Activated CD4-positive, alpha-beta T cell treated with anti-CD3 and anti-CD28 coated beads for 4 hours (primary cell): ENCODE measurements around the gene PIPOX.
"Not testable (repeated sequence)": the region's sequence is repeated elsewhere in the genome, so short reads cannot be mapped to it uniquely, and the experiment has no call there.

ENCODE experiments used
- DNase-seq, 2 donors: peaks; one replicate each; pipeline ENCODE4 v3.0.0-alpha.2; 2020

PIPOX gene

GRCh38 chr17:29078183-29079045 is 35.5 kb downstream of the PIPOX start:
- DNase-seq = no peak

DNA sequence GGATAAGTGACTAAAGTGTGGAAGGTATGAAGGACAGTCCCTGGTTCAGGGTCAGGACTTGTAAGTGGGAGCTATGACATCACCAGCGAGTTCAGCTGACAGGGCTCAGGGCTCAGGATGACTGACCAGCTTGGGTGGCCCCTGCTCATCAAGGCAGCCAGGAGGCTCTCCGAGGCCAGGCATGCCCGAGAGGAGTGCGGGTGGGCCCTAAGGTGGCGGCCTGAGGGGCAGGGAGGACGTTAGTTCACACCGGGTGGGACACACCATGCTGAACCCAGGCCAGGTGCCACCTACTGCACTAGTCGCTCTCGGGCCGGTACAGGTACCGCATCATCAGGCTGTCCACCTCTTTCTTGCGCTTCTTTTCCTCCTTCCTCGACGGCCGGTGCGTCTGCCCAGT is 36.5 kb downstream of the PIPOX start:
- DNase-seq = no peak

- no peak for DNase-seq
Observed at GRCh38 chr17:29079887-29080286, 36.9 kb downstream of the PIPOX start.

- DNase-seq = no peak
Observed at GRCh38 chr17:29080323-29080722, 37.4 kb downstream of the PIPOX start.

GRCh38 chr17:29080965-29081364 is 38.0 kb downstream of the PIPOX start:
- DNase-seq = no peak

DNA sequence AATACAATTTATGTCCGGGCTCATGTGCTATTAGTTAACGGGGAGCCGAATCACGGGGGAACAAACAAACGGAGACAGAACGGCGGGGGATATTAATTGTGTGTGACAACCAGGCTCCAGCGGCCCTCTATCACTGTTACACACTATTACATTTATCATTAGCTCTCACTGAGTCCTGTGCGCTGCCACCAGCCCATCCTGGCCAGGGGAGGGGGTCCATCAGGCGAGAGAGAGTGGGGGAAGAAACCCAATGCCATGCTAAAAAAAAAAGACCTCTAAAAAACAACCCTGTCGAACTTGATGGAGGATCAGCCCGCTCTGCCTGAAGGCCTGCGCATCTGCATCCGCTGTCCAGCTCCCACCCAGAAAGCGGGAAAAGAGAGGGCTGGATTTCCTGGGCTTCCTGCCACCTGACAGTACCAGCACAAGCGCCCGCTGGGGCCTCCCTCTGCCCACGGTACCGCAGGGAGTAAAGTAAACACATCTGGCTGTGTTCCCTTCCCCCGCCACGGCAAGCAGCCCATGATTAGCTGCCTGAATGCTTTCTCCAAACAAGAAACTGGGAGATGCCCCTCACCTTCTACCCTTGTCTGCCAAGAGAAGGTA is 41.7 kb downstream of the PIPOX start:
- no peak for DNase-seq

DNA sequence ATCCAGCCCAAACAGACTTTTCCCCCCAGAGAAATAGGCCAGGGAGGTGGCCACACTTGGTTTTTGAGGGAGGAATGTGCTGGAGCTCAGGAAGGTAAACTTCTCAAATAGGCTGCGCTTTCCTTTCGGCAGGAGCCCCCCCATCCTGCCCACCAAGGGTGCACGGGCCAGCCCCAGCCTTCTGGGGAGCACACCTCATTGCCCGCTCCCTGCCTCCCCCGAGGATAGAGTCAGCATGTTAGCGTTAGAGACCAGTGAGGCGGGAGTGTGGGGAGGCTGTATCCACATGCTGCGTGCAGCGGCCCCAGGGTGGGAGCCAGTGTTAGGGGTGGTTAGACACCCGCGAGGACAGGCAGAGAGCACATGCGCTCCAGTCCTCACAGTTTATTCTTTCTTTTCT is 42.3 kb downstream of the PIPOX start:
- DNase-seq = no peak

DNA sequence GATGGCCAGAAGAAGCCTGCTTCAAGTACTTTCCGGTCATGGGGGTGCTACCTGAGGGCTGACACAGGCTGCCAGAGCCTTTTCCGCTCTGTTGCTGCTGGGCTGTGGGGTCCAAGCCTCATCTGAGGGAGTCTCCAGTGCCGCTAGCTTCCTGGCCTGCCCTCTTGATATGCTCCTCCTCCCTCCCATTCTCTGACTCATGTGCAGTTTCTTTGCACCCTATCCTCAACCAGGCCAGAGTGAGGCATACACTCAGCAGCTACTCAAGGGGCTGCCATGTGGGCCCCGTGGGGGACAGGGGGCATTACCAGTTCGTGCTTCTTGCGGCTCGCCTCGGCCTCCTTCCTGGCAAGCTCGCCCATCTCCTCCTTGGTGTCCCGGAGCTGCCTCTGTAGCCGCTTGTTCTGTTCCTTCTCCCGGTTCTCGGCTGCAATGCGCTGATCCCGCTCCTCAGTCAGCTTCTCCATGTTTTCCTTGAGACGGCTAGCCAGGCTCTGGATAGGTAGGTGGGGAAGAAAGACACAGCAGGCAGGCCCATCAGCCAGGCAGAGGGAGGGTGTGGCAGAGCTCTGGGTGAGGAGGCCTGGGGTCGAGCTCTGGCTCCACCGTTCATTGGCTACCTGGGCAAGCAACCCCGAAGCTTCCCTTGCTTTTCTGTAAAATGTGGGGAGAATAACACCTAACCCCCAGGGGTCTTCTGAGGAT is 43.8 kb downstream of the PIPOX start:
- DNase-seq = no peak

- not testable (repeated sequence) for DNase-seq
Observed at GRCh38 chr17:29088782-29089181, 45.8 kb downstream of the PIPOX start.

- DNase-seq = no peak
Observed at GRCh38 chr17:29089601-29090044, 46.7 kb downstream of the PIPOX start.

DNA sequence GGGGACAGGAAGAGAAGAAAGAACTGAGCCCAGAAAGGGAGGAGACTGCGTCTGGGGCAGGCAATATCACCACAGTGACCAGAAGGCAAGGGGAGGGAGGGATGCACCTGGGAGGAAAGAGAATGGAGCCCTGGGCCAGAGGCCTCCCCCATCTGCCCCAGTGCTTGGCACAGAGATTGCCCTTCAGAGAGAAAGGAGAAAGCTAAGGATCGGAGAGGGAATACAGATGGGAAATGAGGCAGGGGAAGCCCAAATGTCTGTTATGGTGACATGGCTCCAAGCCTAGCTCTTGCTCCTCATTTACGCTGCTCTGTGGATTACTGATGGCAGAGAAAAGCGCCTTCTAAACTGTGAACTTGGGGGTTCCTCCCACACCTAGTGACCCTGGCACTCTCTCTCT is 47.2 kb downstream of the PIPOX start:
- DNase-seq = no peak

DNA sequence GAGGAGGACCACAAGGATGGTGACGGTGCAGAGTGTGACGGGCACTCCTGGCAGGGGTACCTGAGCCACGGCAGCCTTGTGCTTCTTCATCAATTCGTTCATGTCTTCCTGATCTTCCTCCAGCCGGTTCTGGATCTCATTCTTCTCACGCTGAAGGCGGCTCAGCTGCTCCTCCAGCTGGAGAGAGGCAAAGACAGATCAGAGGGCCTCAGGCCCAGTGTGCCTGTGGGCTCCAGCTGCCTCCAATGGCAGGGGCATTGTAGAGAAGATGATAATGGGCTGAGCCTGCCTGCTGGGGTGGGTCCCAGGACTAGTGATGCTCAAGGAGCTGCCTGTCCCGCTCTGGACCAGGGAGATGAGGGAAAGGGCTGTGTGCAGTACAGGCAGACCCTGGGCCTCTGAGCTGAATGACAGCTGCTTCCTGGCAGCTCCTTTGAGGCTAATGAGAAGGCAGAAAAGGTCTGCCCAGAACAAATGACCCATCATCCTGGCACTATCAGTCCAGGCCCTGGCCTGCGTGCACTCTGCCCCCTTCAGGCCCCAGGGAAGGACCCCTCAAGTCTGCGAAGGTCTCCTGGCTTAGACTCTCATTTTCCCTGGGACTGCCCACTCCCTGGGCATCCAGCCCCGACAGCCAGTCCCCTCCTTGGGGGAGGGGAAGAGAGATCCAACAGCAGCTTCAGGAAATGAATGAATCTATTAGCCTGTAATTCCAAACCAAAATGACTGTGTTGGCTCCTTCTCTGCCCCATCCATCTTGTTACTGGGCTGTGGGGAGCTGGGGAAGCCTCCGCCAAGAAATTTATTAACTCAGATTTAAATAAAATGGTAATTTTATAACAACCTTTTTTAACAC is 48.0 kb downstream of the PIPOX start:
- no peak for DNase-seq

- DNase-seq = no peak
Observed at GRCh38 chr17:29091606-29092289, 48.8 kb downstream of the PIPOX start.

- DNase-seq = no peak
Observed at GRCh38 chr17:29093090-29093871, 50.3 kb downstream of the PIPOX start.

- no peak for DNase-seq
Observed at GRCh38 chr17:29094101-29094708, 51.3 kb downstream of the PIPOX start.

DNA sequence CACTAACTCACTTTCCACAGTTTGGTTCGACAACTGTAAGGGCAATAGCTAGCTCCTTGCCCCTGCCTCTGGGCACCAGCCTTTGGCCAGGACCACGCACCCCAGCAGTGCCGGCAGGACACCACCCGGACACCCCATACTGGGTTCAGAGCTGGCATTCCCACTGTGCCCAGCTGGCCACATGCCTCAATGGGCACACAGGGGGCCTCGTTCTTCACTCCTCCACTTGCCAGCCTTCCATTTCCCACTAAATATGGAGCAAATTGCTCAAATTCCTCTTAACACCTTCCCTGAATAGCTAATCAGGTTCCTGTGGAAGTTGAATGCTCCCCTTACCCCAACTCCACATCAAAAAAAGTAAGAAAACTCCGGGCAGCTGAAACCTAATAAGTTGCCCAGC is 52.5 kb downstream of the PIPOX start:
- DNase-seq = no peak

- DNase-seq = no peak
Observed at GRCh38 chr17:29096094-29096493, 53.2 kb downstream of the PIPOX start.

DNA sequence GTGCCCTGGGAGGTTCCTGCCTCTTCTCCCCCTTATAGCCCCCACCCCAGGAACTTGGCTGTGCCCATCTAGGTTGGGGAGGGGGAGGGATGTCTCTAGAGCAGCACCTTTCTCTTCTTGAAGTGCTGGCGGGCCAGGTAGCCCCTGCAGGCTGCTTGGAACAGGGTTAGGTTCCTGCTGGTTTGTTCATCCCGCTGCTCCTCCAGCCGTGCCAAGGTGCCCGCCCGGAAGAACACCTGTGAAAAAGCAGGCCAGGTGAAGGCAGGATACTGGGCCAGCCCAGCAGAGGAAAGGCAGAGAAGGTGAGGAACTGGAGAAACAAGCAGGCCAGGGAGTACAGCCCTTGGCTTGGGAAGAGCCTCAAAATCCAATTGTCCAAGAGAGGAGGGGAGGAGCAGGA is 56.6 kb downstream of the PIPOX start:
- no peak for DNase-seq

DNA sequence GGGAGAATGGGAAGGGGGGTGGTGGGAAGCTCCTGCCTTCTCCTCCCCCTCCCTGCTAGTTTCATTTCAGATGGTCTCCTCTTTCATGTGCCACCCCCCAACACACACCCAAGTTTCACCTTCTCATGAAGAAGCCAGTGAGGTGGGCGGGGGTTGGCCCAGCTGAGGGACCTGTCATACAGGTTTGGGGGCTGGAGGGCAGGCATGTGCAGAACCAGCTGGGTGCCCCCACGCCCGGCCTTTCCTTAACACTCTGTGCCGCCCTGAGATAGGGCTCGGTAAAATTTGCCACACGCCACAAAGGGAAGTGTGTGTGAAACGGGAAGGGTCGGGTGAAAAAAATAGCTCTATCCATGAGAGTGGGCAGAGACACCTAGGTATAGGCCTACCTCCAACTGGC is 57.4 kb downstream of the PIPOX start:
- DNase-seq = no peak

DNA sequence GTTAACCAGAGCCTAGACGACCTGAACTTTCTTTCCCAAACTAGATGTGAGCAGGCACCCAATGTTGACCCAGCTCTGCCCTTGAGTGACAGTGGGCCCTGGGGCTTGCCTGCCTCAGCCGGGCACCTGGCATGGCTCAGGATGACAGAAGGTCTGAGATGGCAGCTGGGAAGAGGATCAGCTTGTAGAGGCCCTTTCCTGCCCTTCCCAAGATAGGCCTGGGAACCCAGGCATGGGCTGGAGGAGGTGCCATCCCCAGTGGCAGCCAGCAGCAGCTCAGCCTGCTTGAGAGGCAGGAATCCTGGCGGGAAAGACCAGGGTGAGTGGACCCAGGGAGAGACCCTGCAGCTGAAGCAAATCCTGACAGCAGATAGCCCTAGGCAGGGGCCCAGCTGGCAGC is 59.1 kb downstream of the PIPOX start:
- no peak for DNase-seq

GRCh38 chr17:29102741-29103181 is 59.8 kb downstream of the PIPOX start:
- DNase-seq = no peak
